IMR-90 (cell line): Measurements from ENCODE around the gene SLC30A9. TPM values are rescaled to one million over a fixed set of nuclear protein-coding genes. Genes with fewer than 3 reads are reported as not detected.

Experiments used
- ATAC-seq: fragments of 200-7000 bp; cut with Tn5 transposase; 2 replicates; pipeline ENCODE4 v1.9.1; 2020; ENCODE audit warnings: low read depth, mild to moderate bottlenecking, moderate library complexity
- BruUV-seq: library from RNA; stranded (reverse); fragments of 400-500 nt; replicated peaks from 2 replicates; lab custom pipeline; 2021; lab: Mats Ljungman, UMichigan
- CTCF ChIA-PET: fragments of 300-600 bp; formaldehyde crosslinking; extraction: SDS; loops from one replicate; lab custom pipeline; 2021; ENCODE audit warnings: antibody characterized with exemption; lab: Yijun Ruan, JAX
- POLR2A ChIA-PET: fragments of 300-600 bp; sonication (Branson Sonifier 250); formaldehyde crosslinking; loops from one replicate; lab custom pipeline; 2022; ENCODE audit warnings: antibody characterized with exemption; ENCODE audit not compliant: unreplicated experiment; lab: Charles Lee
- DNase-seq: peaks from one replicate; pipeline ENCODE4 v3.0.0; 2013
- H2AFZ ChIP-seq: replicated peaks from 2 replicates; pipeline ENCODE3; 2013; ENCODE audit warnings: low read length, mild to moderate bottlenecking; ENCODE audit not compliant: poor library complexity
- H2AK5ac ChIP-seq: 2 replicates; pipeline ENCODE4 v1.6.1; 2013; ENCODE audit warnings: low read depth, low read length, inconsistent platforms
- H2AK9ac ChIP-seq: replicated peaks from 2 replicates; pipeline ENCODE3; 2013; ENCODE audit warnings: mild to moderate bottlenecking, low read depth, low read length, moderate library complexity; ENCODE audit not compliant: poor library complexity
- H2BK120ac ChIP-seq: 2 replicates; pipeline ENCODE4 v1.6.1; 2013; ENCODE audit warnings: low read depth, low read length, inconsistent platforms
- H2BK15ac ChIP-seq: 3 replicates; pipeline ENCODE4 v1.6.1; 2013; ENCODE audit warnings: low read depth, low read length, inconsistent platforms
- H2BK20ac ChIP-seq: 2 replicates; pipeline ENCODE4 v1.6.1; 2013; ENCODE audit warnings: low read depth, mild to moderate bottlenecking, inconsistent platforms, low read length, moderate library complexity
- H2BK5ac ChIP-seq: 2 replicates; pipeline ENCODE4 v1.6.1; 2013; ENCODE audit warnings: mild to moderate bottlenecking, low read depth, low read length, inconsistent platforms; ENCODE audit not compliant: poor library complexity, severe bottlenecking
- H3K14ac ChIP-seq: replicated peaks from 2 replicates; pipeline ENCODE4 v1.6.1; 2013; ENCODE audit warnings: low read depth, low read length, inconsistent platforms
- H3K18ac ChIP-seq: 2 replicates; pipeline ENCODE4 v1.6.1; 2013; ENCODE audit warnings: low read depth, low read length, control low read depth
- H3K23ac ChIP-seq: 2 replicates; pipeline ENCODE4 v1.6.1; 2013; ENCODE audit warnings: low read depth, low read length, inconsistent platforms
- H3K27ac ChIP-seq: 2 replicates; pipeline ENCODE4 v1.5.1; 2013; ENCODE audit warnings: mild to moderate bottlenecking, control low read depth, low read length; ENCODE audit not compliant: insufficient read depth
- H3K27me3 ChIP-seq: 2 replicates; pipeline ENCODE4 v1.6.1; 2013; ENCODE audit warnings: low read length; ENCODE audit not compliant: control insufficient read depth, insufficient read depth
- H3K36me3 ChIP-seq: 2 replicates; pipeline ENCODE4 v1.6.1; 2013; ENCODE audit warnings: low read length, mixed read lengths; ENCODE audit not compliant: control insufficient read depth, insufficient read depth
- H3K4ac ChIP-seq: 2 replicates; pipeline ENCODE4 v1.6.1; 2013; ENCODE audit warnings: low read depth, low read length, inconsistent platforms
- H3K4me1 ChIP-seq: 2 replicates; pipeline ENCODE4 v1.6.1; 2013; ENCODE audit warnings: low read length, mixed read lengths; ENCODE audit not compliant: control insufficient read depth, insufficient read depth
- H3K4me2 ChIP-seq: 2 replicates; pipeline ENCODE4 v1.6.1; 2013; ENCODE audit warnings: low read depth, mild to moderate bottlenecking, control low read depth, low read length, moderate library complexity
- H3K4me3 ChIP-seq: 2 replicates; pipeline ENCODE4 v1.5.1; 2013; ENCODE audit warnings: low read depth, mild to moderate bottlenecking, control low read depth, low read length, moderate library complexity; ENCODE audit not compliant: insufficient read depth
- H3K56ac ChIP-seq: 2 replicates; pipeline ENCODE4 v1.6.1; 2013; ENCODE audit warnings: low read length, inconsistent platforms; ENCODE audit not compliant: insufficient read depth; ENCODE audit errors: extremely low read depth
- H3K79me1 ChIP-seq, 2 experiments: 2 replicates each; pipeline ENCODE4 v1.6.1; 2013; ENCODE audit warnings: low read length in 2 of 2, inconsistent platforms in 1 of 2, low read depth in 1 of 2
- H3K9ac ChIP-seq: 2 replicates; pipeline ENCODE4 v1.6.1; 2013; ENCODE audit warnings: low read depth, low read length, control low read depth
- H3K9me1 ChIP-seq: 2 replicates; pipeline ENCODE4 v1.6.1; 2013; ENCODE audit warnings: low read length, inconsistent platforms; ENCODE audit not compliant: insufficient read depth
- H3K9me3 ChIP-seq: 2 replicates; pipeline ENCODE4 v1.6.1; 2013; ENCODE audit warnings: low read length; ENCODE audit not compliant: control insufficient read depth, insufficient read depth
- H4K20me1 ChIP-seq: 2 replicates; pipeline ENCODE4 v1.6.1; 2013; ENCODE audit warnings: low read length, inconsistent platforms; ENCODE audit not compliant: insufficient read depth
- H4K5ac ChIP-seq: 2 replicates; pipeline ENCODE4 v1.6.1; 2013; ENCODE audit warnings: mild to moderate bottlenecking, low read depth, low read length, control low read depth
- H4K8ac ChIP-seq, 2 experiments: 2 replicates each; pipeline ENCODE4 v1.6.1; 2013; ENCODE audit warnings: low read depth in 2 of 2, low read length in 2 of 2, control low read depth in 1 of 2, inconsistent platforms in 1 of 2
- H4K91ac ChIP-seq: 2 replicates; pipeline ENCODE4 v1.6.1; 2013; ENCODE audit warnings: low read depth, low read length, inconsistent platforms; ENCODE audit not compliant: insufficient read depth
- ELK1 ChIP-seq: fragments of 150-350 bp; IDR thresholded peaks from 2 replicates; pipeline ENCODE4 v1.6.1; 2016; ENCODE audit warnings: low read depth, mild to moderate bottlenecking, low read length, moderate library complexity, borderline replicate concordance
- FOS ChIP-seq: fragments of 150-350 bp; IDR thresholded peaks from 2 replicates; pipeline ENCODE4 v1.6.1; 2016; ENCODE audit warnings: low read depth, low read length
- POLR2A ChIP-seq: IDR thresholded peaks from 2 replicates; pipeline ENCODE4 v1.6.1; 2012; ENCODE audit warnings: mild to moderate bottlenecking, low read depth, low read length
- whole genome bisulfite sequencing, 2 experiments: methylation state at CpG; one replicate each; pipeline versions ENCODE4 v1.1.5 to v1.1.7; 2013; ENCODE audit warnings: missing lambda C conversion rate in 2 of 2; ENCODE audit not compliant: insufficient read length in 1 of 2; ENCODE audit errors: extremely low coverage in 2 of 2; 5-methylcytosine and 5-hydroxymethylcytosine counted together
- dilution Hi-C: fragments of 300-500 bp; cut with HindIII; formaldehyde crosslinking; loops from one replicate; pipeline ENCODE4 v1.14.3; 2018; ENCODE audit warnings: low sequenced_read_pairs; ENCODE audit not compliant: unreplicated experiment
- in situ Hi-C: fragments of 300-500 bp; cut with MboI; formaldehyde crosslinking; loops from 3 replicates; pipeline ENCODE4 v1.14.3; 2019; ENCODE audit warnings: low sequenced_read_pairs, inconsistent platforms, mixed read lengths
- intact Hi-C: fragments of 100-400 bp; cut with micrococcal nuclease; formaldehyde crosslinking; loops from 2 replicates; pipeline ENCODE4 v1.10.0; 2022
- polyA plus RNA-seq, 3 experiments: library from polyadenylated mRNA; depleted of rRNA; stranded (reverse); fragments of >200 nt; gene quantifications; 2 replicates each; pipeline ENCODE4 v1.2.3, GENCODE V29; 2012; ENCODE audit warnings: low replicate concordance in 1 of 3
- total RNA-seq: library from RNA; depleted of rRNA; stranded (reverse); fragments of >200 nt; gene quantifications from 2 replicates; pipeline ENCODE4 v1.2.3, GENCODE V29; 2012

SLC30A9 gene
- total and polyA plus RNA-seq, 2 of the 4 experiments (the other 2 are of a cell fraction) = 32.0 to 72.6 TPM

- DNase-seq (no peak), ATAC-seq (no peak)
- no peak overlapping the region for H3K4ac ChIP-seq
- POLR2A ChIA-PET = no interaction called here
- H3K27me3 ChIP-seq = peaks cover 9% of the 10 kb centered on the region
- CTCF ChIA-PET = no interaction called here
- no peak overlapping the region for H3K4me2 ChIP-seq
- H3K4me3 ChIP-seq = no peak overlapping the region
- dilution Hi-C loops (no loop called here), in situ Hi-C loops (no loop called here), intact Hi-C loops (no loop called here)
- H3K27ac ChIP-seq = no peak overlapping the region
- no peak overlapping the region for H2BK120ac ChIP-seq
- H3K79me1 ChIP-seq = no peaks in the 10 kb centered on the region
- H4K8ac ChIP-seq = no peak overlapping the region
- H2BK20ac ChIP-seq = no peak overlapping the region
- no peaks in the 10 kb centered on the region for H3K36me3 ChIP-seq
- no peak overlapping the region for H2BK15ac ChIP-seq
- H2AFZ ChIP-seq = no peak overlapping the region
- H3K14ac ChIP-seq = no peak overlapping the region
- H3K9ac ChIP-seq = no peak overlapping the region
- no peak overlapping the region for H3K23ac ChIP-seq
- no peak overlapping the region for H2AK9ac ChIP-seq
- no peaks in the 10 kb centered on the region for H3K9me3 ChIP-seq
- H3K4me1 ChIP-seq = no peaks in the 10 kb centered on the region
- no peaks in the 10 kb centered on the region for H4K20me1 ChIP-seq
- H3K9me1 ChIP-seq = no peaks in the 10 kb centered on the region
- no peak overlapping the region for H4K5ac ChIP-seq
- H3K18ac ChIP-seq = no peak overlapping the region
- H2BK5ac ChIP-seq = no peak overlapping the region
- BruUV-seq = no TSS peak
- H3K56ac ChIP-seq = no peak overlapping the region
- H2AK5ac ChIP-seq = no peak overlapping the region
- TF ChIP-seq ELK1 = no peak
- no peak for TF ChIP-seq POLR2A
- 0 out of 2 replicates have a peak, but pooled peaks have one; percentile 13 for TF ChIP-seq FOS
- H4K91ac ChIP-seq = no peak overlapping the region
- WGBS, 2 experiments = no CpG with 5 or more reads among the region's 2 CpGs
Measured at GRCh38 chr4:42123071-42123644, 132.8 kb downstream of the SLC30A9 start.
